MM.1S (cell line): ENCODE measurements around the gene PRKCA.

ENCODE experiments used
- DNase-seq: peaks from one replicate; pipeline ENCODE4 v3.0.0-alpha.2; 2015
- H2AFZ ChIP-seq: fragments of 300-600 bp; sonication (generic); 2 replicates; pipeline ENCODE4 v1.6.0; 2016; ENCODE audit warnings: antibody characterized with exemption, low read length
- H3F3A ChIP-seq: fragments of 300-600 bp; sonication (generic); 2 replicates; pipeline ENCODE4 v1.6.1; 2016; ENCODE audit warnings: mild to moderate bottlenecking, antibody characterized with exemption, low read length, moderate library complexity, mixed read lengths; ENCODE audit not compliant: insufficient read depth
- H3K27ac ChIP-seq: fragments of 300-600 bp; sonication (generic); 2 replicates; pipeline ENCODE4 v1.5.1; 2016; ENCODE audit warnings: mild to moderate bottlenecking, low read length
- H3K27me3 ChIP-seq: fragments of 300-600 bp; sonication (generic); replicated peaks from 2 replicates; pipeline ENCODE4 v1.6.0; 2016; ENCODE audit warnings: low read length; ENCODE audit not compliant: insufficient read depth
- H3K36me3 ChIP-seq: fragments of 300-600 bp; sonication (generic); replicated peaks from 2 replicates; pipeline ENCODE4 v1.6.1; 2016; ENCODE audit warnings: mild to moderate bottlenecking, low read length, mixed read lengths; ENCODE audit not compliant: insufficient read depth
- H3K4me1 ChIP-seq: fragments of 300-600 bp; sonication (generic); 2 replicates; pipeline ENCODE4 v1.6.1; 2016; ENCODE audit warnings: low read length, mixed read lengths
- H3K4me2 ChIP-seq: fragments of 300-600 bp; sonication (generic); 2 replicates; pipeline ENCODE4 v1.6.0; 2016; ENCODE audit warnings: low read depth, low read length
- H3K4me3 ChIP-seq: fragments of 300-600 bp; sonication (generic); 2 replicates; pipeline ENCODE4 v1.5.1; 2016; ENCODE audit warnings: low read length, mixed read lengths
- H3K79me2 ChIP-seq: fragments of 300-600 bp; sonication (generic); 2 replicates; pipeline ENCODE4 v1.6.1; 2016; ENCODE audit warnings: mixed run types, low read length, mixed read lengths
- H3K9ac ChIP-seq: fragments of 300-600 bp; sonication (generic); 2 replicates; pipeline ENCODE4 v1.6.1; 2016; ENCODE audit warnings: low read length, mixed read lengths
- H3K9me2 ChIP-seq: fragments of 300-600 bp; sonication (generic); replicated peaks from 2 replicates; pipeline ENCODE4 v1.6.1; 2016; ENCODE audit warnings: mild to moderate bottlenecking, low read length, mixed read lengths; ENCODE audit not compliant: insufficient read depth
- H3K9me3 ChIP-seq: fragments of 300-600 bp; sonication (generic); replicated peaks from 2 replicates; pipeline ENCODE4 v1.6.1; 2016; ENCODE audit warnings: mild to moderate bottlenecking, low read length, mixed read lengths; ENCODE audit not compliant: insufficient read depth
- H4K20me1 ChIP-seq: fragments of 300-600 bp; sonication (generic); 2 replicates; pipeline ENCODE4 v1.6.1; 2016; ENCODE audit warnings: mild to moderate bottlenecking, low read length, moderate library complexity, mixed read lengths; ENCODE audit not compliant: insufficient read depth
- EZH2 ChIP-seq: fragments of 300-600 bp; sonication (generic); optimal IDR thresholded peaks from 2 replicates; pipeline ENCODE3; 2017; ENCODE audit warnings: low read depth, mild to moderate bottlenecking, antibody characterized with exemption, low read length, mixed read lengths
- EZH2phosphoT487 ChIP-seq: fragments of 300-600 bp; sonication (generic); IDR thresholded peaks from 2 replicates; pipeline ENCODE4 v1.6.1; 2018; ENCODE audit warnings: antibody characterized with exemption, low read length
- TF ChIP-seq, protein P1 (sequence below): fragments of 300-600 bp; sonication (generic); IDR thresholded peaks from 2 replicates; pipeline ENCODE4 v1.5.1; 2016; ENCODE audit warnings: antibody characterized with exemption, low read length, mixed read lengths

Gene PRKCA

DNA sequence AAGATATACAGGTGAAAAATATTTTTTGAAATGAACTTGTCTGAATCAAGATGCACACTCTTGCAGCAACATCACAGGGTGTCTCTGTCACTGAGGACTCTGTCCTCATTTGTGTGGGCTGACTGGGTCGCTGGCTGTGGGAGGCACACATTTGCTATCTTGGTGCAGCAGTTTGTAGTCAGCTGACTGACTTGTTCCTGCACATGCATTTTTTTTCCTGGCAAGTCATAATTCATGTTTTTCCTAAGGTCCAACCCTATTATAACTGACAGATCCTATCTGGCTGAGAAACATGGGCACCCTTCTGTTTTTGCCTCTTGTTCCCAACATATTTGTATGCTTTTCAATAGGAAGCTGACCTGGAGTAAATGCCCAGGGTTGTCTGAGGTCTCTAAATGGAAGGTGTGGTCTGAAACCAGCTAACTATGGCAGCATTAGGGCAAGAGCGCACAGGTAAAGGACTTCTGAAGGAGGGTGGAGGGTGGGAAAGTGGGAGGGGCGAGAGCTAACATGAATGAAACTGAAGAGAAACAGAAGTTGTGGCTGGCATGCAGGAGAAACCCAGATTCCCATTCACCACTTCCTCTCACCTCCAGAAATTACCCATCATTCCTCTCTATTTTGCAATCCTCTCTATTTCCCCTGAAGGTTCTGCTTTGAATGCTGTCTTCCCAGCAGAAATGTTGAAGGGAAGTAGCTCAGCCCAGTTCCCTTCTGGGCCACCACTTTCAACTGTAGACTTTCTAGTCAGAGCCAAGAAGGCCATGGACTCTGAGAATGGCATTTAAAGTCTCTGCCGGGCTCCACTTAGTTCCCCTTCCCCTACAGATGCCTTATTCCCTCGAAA lies 166.1 kb downstream of the PRKCA start:
- Histone ChIP-seq H3K4me1 (peaks cover 16% of the 10 kb centered on the region), H3K9me2 (no peaks in the 10 kb centered on the region), H2AFZ (no peak overlapping the region), H4K20me1 (no peaks in the 10 kb centered on the region), H3K9ac (no peak overlapping the region), H3F3A (0 out of 2 replicates have a peak, but pooled peaks cover 5% of the 10 kb centered on the region), H3K4me2 (no peak overlapping the region), H3K9me3 (no peaks in the 10 kb centered on the region), H3K36me3 (no peaks in the 10 kb centered on the region), H3K79me2 (no peaks in the 10 kb centered on the region; the same call in 1 of the 2 replicates), H3K27ac (no peak overlapping the region), H3K4me3 (no peak overlapping the region), H3K27me3 (no peaks in the 10 kb centered on the region)
- no peak for DNase-seq
- TF ChIP-seq EZH2 (no peak), EZH2phosphoT487 (no peak)
- TF ChIP-seq, protein P1, sequence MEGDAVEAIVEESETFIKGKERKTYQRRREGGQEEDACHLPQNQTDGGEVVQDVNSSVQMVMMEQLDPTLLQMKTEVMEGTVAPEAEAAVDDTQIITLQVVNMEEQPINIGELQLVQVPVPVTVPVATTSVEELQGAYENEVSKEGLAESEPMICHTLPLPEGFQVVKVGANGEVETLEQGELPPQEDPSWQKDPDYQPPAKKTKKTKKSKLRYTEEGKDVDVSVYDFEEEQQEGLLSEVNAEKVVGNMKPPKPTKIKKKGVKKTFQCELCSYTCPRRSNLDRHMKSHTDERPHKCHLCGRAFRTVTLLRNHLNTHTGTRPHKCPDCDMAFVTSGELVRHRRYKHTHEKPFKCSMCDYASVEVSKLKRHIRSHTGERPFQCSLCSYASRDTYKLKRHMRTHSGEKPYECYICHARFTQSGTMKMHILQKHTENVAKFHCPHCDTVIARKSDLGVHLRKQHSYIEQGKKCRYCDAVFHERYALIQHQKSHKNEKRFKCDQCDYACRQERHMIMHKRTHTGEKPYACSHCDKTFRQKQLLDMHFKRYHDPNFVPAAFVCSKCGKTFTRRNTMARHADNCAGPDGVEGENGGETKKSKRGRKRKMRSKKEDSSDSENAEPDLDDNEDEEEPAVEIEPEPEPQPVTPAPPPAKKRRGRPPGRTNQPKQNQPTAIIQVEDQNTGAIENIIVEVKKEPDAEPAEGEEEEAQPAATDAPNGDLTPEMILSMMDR: no peak

DNA sequence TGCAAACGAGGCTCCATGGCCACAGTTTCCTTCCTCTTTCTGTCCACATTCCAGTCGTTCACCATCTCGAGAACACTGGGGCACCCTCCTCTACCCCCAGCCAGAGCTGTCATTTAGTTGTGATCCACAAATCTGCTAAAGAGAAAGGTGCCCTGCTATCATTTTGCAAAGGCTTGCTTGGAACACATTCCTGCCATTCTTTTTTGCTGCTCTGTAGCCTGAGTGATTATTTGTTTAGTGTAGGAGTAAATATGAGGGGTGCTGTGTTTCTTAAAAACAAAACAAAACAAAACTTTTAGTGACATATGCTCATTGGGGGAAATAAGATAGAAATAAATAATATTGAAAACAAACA lies 166.7 kb downstream of the PRKCA start:
- H3K9ac ChIP-seq: no peak overlapping the region
- no peaks in the 10 kb centered on the region for H3K27me3 ChIP-seq
- no peaks in the 10 kb centered on the region for H4K20me1 ChIP-seq
- no peaks in the 10 kb centered on the region for H3K36me3 ChIP-seq
- H3F3A ChIP-seq: 0 out of 2 replicates have a peak, but pooled peaks cover 5% of the 10 kb centered on the region
- no peaks in the 10 kb centered on the region for H3K9me2 ChIP-seq
- no peak overlapping the region for H3K4me2 ChIP-seq
- H3K4me3 ChIP-seq: no peak overlapping the region
- H3K9me3 ChIP-seq: no peaks in the 10 kb centered on the region
- TF ChIP-seq, protein P1: no peak
- TF ChIP-seq EZH2: no peak
- TF ChIP-seq EZH2phosphoT487: no peak
- no peaks in the 10 kb centered on the region; the same call in 1 of the 2 replicates for H3K79me2 ChIP-seq
- no peak overlapping the region for H2AFZ ChIP-seq
- H3K27ac ChIP-seq: no peak overlapping the region
- DNase-seq: no peak
- H3K4me1 ChIP-seq: peaks cover 16% of the 10 kb centered on the region

DNA sequence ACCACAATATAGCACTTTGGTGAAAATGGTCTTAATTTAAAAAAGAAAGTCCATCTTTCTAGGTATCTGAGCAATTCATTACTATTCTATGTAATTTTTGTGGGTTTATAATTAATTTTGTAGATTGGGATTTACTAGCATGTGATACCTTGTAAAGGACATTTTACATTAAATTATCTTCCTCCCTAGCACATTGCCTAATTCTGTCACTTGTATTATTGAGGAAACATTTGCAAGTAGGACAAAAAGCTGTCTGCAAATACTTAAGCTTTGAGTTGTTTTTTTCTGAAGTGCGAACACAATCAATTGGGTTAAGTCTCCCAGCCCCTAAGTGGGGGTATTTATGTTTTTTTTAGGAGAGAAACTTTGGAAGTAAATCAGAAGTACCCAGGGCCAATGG lies 167.0 kb downstream of the PRKCA start:
- H3K9me3 ChIP-seq: no peaks in the 10 kb centered on the region
- no peaks in the 10 kb centered on the region; the same call in 1 of the 2 replicates for H3K79me2 ChIP-seq
- TF ChIP-seq, protein P1: no peak
- TF ChIP-seq EZH2: no peak
- no peak for TF ChIP-seq EZH2phosphoT487
- H4K20me1 ChIP-seq: no peaks in the 10 kb centered on the region
- no peak overlapping the region for H3K27ac ChIP-seq
- no peaks in the 10 kb centered on the region for H3K27me3 ChIP-seq
- H2AFZ ChIP-seq: no peak overlapping the region
- H3K4me3 ChIP-seq: no peak overlapping the region
- no peak overlapping the region for H3K4me2 ChIP-seq
- no peak for DNase-seq
- H3K9ac ChIP-seq: no peak overlapping the region
- peaks cover 16% of the 10 kb centered on the region for H3K4me1 ChIP-seq
- no peaks in the 10 kb centered on the region for H3K36me3 ChIP-seq
- no peaks in the 10 kb centered on the region for H3K9me2 ChIP-seq
- 0 out of 2 replicates have a peak, but pooled peaks cover 5% of the 10 kb centered on the region for H3F3A ChIP-seq
